Activated naive CD4-positive, alpha-beta T cell treated with anti-CD3 and anti-CD28 coated beads for 36 hours (primary cell): ENCODE results near the gene SEC61G. TPM values are rescaled to one million over a fixed set of nuclear protein-coding genes. Genes with fewer than 3 reads are reported as not detected.

ENCODE experiments used
- CTCF ChIA-PET: fragments of 350-600 bp; sonication (Branson Sonifier 250); formaldehyde crosslinking; loops from one replicate; lab custom pipeline; 2021; ENCODE audit warnings: antibody characterized with exemption; lab: Charles Lee
- DNase-seq: peaks from one replicate; pipeline ENCODE4 v3.0.0-alpha.2; 2020
- H3K27ac Mint-ChIP-seq: one replicate; pipeline ENCODE4 v1.8.0; 2021; ENCODE audit warnings: mild to moderate bottlenecking, mixed read lengths
- H3K27me3 Mint-ChIP-seq: one replicate; pipeline ENCODE4 v1.8.0; 2021; ENCODE audit warnings: low read depth, mixed read lengths
- H3K36me3 Mint-ChIP-seq: one replicate; pipeline ENCODE4 v1.8.0; 2021; ENCODE audit warnings: low read depth, mixed read lengths
- H3K4me1 Mint-ChIP-seq: one replicate; pipeline ENCODE4 v1.8.0; 2021; ENCODE audit warnings: low read depth, mixed read lengths
- H3K4me3 Mint-ChIP-seq: one replicate; pipeline ENCODE4 v1.8.0; 2021; ENCODE audit warnings: mild to moderate bottlenecking, moderate library complexity, mixed read lengths
- H3K9me3 Mint-ChIP-seq: one replicate; pipeline ENCODE4 v1.8.0; 2021; ENCODE audit warnings: mixed read lengths
- intact Hi-C: fragments of 100-400 bp; cut with micrococcal nuclease; formaldehyde crosslinking; loops from one replicate; pipeline ENCODE4 v1.15.1; 2023
- total RNA-seq, 2 experiments: library from RNA; stranded (reverse); gene quantifications; one replicate each; pipeline ENCODE4 v1.2.3, GENCODE V29; 2021

SEC61G gene
- total RNA-seq, 2 experiments from 2014 or later: 121 to 126 TPM

DNA sequence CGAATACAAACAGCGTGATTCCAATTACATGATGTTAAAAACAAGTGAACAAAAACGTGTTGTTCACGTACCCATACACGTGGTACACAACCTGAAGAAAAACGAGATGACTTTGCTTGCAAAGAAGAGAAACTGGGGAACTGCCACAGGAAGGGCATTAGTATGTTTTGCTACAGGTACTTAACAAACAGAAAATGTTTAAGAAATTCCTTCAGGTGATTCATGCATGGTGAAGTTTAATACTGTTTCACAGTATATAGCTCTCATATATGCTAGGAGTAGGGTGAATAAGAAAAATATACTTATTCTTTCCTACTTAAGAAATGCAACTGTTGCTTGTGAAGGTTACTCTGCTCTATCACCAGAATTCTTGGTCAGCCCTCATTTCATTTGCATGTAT, 9.8 kb downstream of the SEC61G start:
- Mint-ChIP-seq H3K4me3 (no peak overlapping the region), H3K27me3 (no peaks in the 10 kb centered on the region), H3K4me1 (no peaks in the 10 kb centered on the region), H3K36me3 (peaks cover 42% of the 10 kb centered on the region), H3K9me3 (no peaks in the 10 kb centered on the region), H3K27ac (no peak overlapping the region)
- no peak for DNase-seq
- CTCF ChIA-PET: no interaction called here
- intact Hi-C loops: no loop called here

DNA sequence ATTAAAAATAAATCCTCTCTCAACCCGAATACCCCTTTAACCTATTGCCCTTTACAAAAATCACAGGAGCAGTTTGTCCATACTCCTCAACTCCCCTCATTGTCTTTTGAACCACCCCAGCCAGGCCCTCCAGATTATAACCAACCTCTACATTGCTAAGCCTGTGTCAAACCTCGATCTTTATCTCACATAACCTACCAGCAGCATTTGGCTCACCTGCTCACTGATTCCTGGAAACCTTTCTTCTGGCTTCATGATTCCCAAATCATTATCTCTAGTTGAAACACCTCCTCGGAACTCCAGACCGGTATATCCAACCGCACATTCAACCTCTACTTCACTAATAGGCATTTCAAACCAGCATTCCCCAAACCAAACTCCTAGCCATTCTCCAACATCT, 11.8 kb downstream of the SEC61G start:
- Mint-ChIP-seq H3K4me3 (no peak overlapping the region), H3K4me1 (no peaks in the 10 kb centered on the region), H3K9me3 (no peaks in the 10 kb centered on the region), H3K27me3 (no peaks in the 10 kb centered on the region), H3K27ac (no peak overlapping the region), H3K36me3 (peaks cover 35% of the 10 kb centered on the region)
- intact Hi-C loops: no loop called here
- CTCF ChIA-PET: no interaction called here
- no peak for DNase-seq

DNA sequence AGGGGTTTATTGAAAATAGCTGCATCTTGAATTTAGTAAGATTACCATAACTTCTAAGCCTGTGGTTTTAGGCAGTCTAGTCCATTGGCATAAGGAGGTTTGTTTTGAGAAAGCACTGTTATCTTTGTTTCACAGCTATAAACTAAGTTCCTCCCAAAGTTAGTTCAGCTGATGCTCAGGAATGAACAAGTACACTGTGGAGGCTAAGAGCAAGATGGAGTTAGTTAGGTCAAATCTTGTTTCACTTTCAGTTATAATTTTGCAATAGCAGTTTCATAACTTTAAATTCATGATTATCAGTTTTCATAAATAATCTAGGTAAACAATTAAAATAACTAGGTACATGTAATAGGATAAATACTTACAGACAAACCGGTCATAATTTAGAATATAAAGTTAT, 15.4 kb downstream of the SEC61G start:
- Mint-ChIP-seq H3K27ac (no peak overlapping the region), H3K9me3 (no peaks in the 10 kb centered on the region), H3K36me3 (peaks cover 19% of the 10 kb centered on the region), H3K4me1 (no peaks in the 10 kb centered on the region), H3K27me3 (no peaks in the 10 kb centered on the region), H3K4me3 (no peak overlapping the region)
- intact Hi-C loops: no loop called here
- DNase-seq: no peak
- CTCF ChIA-PET: interaction anchor here (0.7 kb wide), 1 partner anchor 40 kb away, joined by 7 read pairs; no protein-coding TSS in a partner anchor

DNA sequence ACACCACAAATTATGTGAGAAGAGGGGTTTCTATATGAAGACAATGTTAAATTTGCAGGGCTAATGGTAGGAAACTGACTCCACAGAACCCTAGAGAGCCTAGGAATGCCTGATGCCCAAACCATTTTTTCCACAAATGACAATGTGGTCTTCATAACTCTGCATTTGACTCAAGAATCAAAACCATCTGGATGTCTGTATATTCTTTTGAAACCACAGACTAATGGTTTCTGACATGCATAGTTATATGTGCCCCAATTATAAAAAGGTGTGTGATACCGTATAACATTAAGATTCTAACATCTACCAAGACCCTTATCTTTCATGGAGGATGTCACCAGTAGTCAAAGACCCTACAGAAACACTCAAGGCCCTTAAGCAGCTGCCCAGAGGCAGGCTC, 20.3 kb downstream of the SEC61G start:
- Mint-ChIP-seq H3K4me1 (no peaks in the 10 kb centered on the region), H3K9me3 (peaks cover 13% of the 10 kb centered on the region), H3K4me3 (no peak overlapping the region), H3K36me3 (peaks cover 4% of the 10 kb centered on the region), H3K27me3 (peaks cover 5% of the 10 kb centered on the region), H3K27ac (no peak overlapping the region)
- DNase-seq: no peak
- CTCF ChIA-PET: no interaction called here
- intact Hi-C loops: no loop called here

DNA sequence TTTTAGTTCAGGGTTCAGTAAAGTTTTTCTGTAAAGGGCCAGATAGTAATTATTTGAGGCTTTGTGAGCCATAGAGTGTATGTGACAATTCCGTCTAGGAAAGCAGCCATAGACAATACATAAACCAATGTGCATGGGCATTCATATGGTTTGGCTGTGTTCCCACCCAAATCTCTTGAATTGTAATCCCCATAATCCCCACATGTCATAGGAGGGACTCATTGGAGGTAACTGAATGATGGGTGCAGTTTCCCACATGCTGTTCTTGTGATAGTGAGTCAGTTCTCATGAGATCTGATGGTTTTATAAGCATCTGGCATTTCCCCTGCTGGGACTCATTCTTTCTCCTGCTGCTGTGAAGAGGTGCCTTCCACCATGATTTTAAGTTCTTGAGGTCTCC, 29.9 kb downstream of the SEC61G start:
- peaks cover 10% of the 10 kb centered on the region for H3K9me3 Mint-ChIP-seq
- intact Hi-C loops: no loop called here
- peaks cover 3% of the 10 kb centered on the region for H3K27me3 Mint-ChIP-seq
- no peak overlapping the region for H3K4me3 Mint-ChIP-seq
- CTCF ChIA-PET: no interaction called here
- no peaks in the 10 kb centered on the region for H3K36me3 Mint-ChIP-seq
- H3K4me1 Mint-ChIP-seq: no peaks in the 10 kb centered on the region
- no peak for DNase-seq
- no peak overlapping the region for H3K27ac Mint-ChIP-seq

DNA sequence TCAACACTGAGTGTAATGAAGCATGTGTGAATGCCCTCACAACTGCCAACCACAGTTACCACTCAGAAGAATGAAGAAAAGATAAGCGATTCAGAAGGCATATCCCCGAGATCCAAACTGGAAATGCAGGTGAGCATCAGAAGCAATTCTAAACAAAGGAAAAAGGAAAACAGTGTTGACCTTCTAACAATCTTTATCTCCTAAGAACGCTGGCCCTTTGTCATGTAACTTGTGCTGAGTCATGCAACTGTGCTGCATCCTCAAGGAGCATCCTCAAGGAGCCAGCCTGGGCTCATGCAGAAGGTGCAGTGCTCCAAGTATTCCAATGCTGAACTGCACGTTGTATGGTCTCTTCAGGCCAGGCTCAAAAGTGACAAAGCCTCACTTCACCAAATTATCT, 30.6 kb downstream of the SEC61G start:
- no peak overlapping the region for H3K27ac Mint-ChIP-seq
- H3K4me1 Mint-ChIP-seq: no peaks in the 10 kb centered on the region
- intact Hi-C loops: no loop called here
- CTCF ChIA-PET: no interaction called here
- no peak overlapping the region for H3K4me3 Mint-ChIP-seq
- no peaks in the 10 kb centered on the region for H3K27me3 Mint-ChIP-seq
- H3K9me3 Mint-ChIP-seq: peaks cover 6% of the 10 kb centered on the region
- no peaks in the 10 kb centered on the region for H3K36me3 Mint-ChIP-seq
- DNase-seq: no peak

DNA sequence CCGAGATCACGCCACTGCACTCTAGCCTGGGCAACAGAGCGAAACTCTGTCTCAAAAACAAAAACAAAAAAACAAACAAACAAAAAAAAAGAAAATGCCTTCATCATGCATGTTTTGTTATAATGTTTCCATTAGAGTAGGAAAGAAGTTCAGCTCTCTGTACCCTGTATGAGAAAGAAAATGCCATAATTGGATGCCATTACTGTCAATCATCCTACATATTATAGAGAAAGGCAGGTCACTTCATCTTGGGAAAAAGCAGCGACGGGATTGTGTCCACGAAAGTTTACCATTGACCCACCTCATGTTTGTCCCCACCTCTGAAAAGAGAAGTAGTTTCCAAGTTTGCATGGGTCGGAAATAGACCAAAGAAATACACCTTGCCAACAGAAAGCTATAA, 33.8 kb downstream of the SEC61G start:
- Mint-ChIP-seq H3K4me1 (no peaks in the 10 kb centered on the region), H3K36me3 (no peaks in the 10 kb centered on the region), H3K9me3 (peaks cover 8% of the 10 kb centered on the region), H3K27me3 (no peaks in the 10 kb centered on the region), H3K4me3 (no peak overlapping the region), H3K27ac (no peak overlapping the region)
- DNase-seq: no peak
- CTCF ChIA-PET: no interaction called here
- intact Hi-C loops: no loop called here

DNA sequence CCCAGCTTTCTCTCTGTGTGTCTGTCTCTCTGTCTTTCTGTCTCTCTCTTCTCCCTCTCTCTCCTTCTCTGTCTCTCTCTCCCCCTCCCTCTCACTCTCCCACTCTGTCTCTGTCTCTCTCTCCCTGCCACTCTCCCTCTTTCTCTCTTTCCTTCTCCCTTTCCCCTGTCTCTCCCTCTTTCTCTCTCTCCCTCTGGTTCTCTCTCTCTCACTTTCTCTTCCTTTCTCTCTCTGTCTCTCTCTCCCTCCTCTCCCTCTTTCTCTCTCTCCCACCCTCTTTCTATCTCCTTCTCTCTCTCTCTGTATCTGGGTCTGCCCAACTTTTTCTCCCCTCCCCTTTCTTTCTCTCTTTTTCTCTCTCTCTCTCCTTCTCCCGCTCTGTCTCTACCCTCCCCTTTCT, 36.5 kb downstream of the SEC61G start:
- Mint-ChIP-seq H3K36me3 (no peaks in the 10 kb centered on the region), H3K27me3 (no peaks in the 10 kb centered on the region), H3K9me3 (peaks cover 7% of the 10 kb centered on the region), H3K4me1 (no peaks in the 10 kb centered on the region), H3K27ac (no peak overlapping the region), H3K4me3 (no peak overlapping the region)
- intact Hi-C loops: no loop called here
- CTCF ChIA-PET: no interaction called here
- no peak for DNase-seq

DNA sequence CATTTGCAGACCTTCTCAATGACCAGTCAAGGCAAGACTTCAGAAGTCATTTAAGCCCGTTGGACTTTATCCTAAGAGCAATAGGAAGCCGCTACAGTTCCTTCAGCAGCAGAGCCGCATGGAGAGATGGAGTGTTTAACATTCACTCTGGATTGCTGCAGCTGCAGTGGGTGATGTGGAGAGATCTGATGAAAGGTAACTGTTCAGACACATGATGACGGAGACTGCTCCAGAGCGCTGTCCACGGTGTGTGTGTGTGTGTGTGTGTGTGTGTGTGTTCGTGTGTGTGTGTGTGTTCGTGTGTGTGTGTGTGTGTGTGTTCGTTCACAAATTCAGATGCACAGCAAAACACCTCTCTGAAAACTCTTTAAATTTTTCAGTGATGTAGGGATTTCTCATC, 37.0 kb downstream of the SEC61G start:
- CTCF ChIA-PET: no interaction called here
- Mint-ChIP-seq H3K27ac (no peak overlapping the region), H3K4me3 (no peak overlapping the region), H3K4me1 (no peaks in the 10 kb centered on the region), H3K36me3 (no peaks in the 10 kb centered on the region), H3K9me3 (peaks cover 7% of the 10 kb centered on the region), H3K27me3 (no peaks in the 10 kb centered on the region)
- DNase-seq: no peak
- intact Hi-C loops: no loop called here

DNA sequence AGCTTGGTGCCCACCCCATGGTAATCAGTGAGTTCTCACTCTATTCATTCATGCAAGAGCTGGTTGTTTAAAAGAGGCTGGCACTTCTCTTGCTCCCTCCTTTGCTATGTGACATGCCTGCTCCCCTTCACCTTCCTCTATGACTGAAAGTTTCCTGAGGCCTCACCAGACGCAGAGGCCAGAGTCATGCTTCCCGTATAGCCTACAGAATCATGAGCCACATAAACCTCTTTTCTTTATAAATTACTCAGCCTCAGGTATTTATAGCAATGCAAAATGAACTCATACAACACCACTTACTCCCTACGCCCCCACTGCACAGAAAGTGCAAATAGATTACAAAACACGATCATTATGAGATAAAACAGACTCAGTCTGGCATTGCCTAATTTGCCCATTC, 39.0 kb downstream of the SEC61G start:
- H3K9me3 Mint-ChIP-seq: peaks cover 8% of the 10 kb centered on the region
- no peaks in the 10 kb centered on the region for H3K36me3 Mint-ChIP-seq
- no peaks in the 10 kb centered on the region for H3K27me3 Mint-ChIP-seq
- CTCF ChIA-PET: no interaction called here
- H3K4me1 Mint-ChIP-seq: no peaks in the 10 kb centered on the region
- H3K27ac Mint-ChIP-seq: no peak overlapping the region
- intact Hi-C loops: no loop called here
- no peak overlapping the region for H3K4me3 Mint-ChIP-seq
- no peak for DNase-seq

DNA sequence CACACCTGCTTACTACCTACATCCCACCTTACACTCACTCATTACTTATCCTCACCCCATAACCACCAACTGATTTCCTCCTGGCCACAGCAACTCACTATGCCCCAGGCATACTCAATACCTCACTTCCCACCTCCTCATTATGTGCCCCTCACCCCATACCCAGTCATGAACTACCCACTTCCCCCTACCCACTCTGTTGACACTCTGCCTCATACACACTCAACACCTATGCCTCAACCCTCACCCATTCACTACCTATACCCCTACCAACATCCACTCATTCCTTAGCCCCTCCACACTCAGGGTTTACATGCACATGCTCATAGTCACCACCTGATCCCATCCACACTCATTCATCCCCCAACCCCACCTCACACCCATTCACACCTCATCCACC, 39.6 kb downstream of the SEC61G start:
- Mint-ChIP-seq H3K27ac (no peak overlapping the region), H3K4me3 (no peak overlapping the region), H3K9me3 (peaks cover 11% of the 10 kb centered on the region), H3K36me3 (no peaks in the 10 kb centered on the region), H3K27me3 (no peaks in the 10 kb centered on the region), H3K4me1 (no peaks in the 10 kb centered on the region)
- CTCF ChIA-PET: no interaction called here
- intact Hi-C loops: no loop called here
- no peak for DNase-seq

DNA sequence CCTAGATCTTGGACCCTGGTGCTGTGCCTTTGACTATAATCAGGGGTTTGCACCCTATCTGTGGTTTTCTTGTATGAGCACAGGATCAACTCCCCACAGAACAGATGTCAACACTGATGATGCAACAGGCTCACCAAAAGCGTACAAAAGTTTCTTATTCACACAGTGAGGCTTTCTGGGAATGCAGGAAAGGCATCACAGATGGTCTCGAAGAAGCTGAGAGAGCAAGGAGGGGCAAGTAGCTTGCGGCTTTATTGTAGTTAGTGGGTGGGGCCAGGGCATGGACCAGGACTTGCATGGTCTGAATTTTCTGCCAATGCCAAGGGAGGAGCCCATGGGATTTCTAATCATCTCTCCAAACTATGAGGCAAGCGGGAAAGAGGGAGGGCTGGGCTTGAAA, 46.2 kb downstream of the SEC61G start:
- Mint-ChIP-seq H3K9me3 (peaks cover 12% of the 10 kb centered on the region), H3K4me3 (no peak overlapping the region), H3K36me3 (peaks cover 2% of the 10 kb centered on the region), H3K27ac (no peak overlapping the region), H3K27me3 (peaks cover 3% of the 10 kb centered on the region), H3K4me1 (no peaks in the 10 kb centered on the region)
- DNase-seq: no peak
- CTCF ChIA-PET: no interaction called here
- intact Hi-C loops: no loop called here

DNA sequence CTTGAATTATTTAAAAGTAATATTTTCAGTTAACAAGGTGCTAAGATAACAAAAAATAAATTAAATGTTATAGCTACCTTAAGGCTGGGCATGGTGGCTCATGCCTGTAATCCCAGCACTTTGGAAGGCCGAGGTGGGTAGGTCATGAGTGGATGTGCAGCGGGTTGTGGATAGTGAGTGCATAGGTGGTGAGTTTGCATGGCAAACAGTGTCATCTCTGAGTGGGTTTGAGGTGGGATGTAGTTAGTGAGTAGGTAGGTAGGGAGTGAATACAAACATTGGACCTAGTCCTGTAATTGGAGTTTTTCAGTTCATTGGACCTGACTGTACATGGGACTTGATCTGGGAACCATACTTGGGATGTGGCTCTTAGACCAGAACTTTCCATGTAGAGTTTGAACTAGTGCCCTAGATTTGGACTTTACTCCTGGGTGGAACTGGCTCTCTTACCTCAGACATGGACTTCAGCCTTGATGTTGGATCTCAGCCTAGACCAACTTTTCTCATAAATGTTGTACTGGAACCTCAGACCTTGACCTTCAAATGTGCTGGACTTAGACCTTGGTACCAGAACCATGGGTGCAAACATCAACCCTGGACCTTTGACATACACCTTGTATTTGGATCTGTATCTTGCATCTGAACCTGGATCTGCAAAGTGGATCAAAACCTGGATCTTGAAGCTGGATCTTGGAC, 47.0 kb downstream of the SEC61G start:
- CTCF ChIA-PET: no interaction called here
- no peak overlapping the region for H3K4me3 Mint-ChIP-seq
- H3K27me3 Mint-ChIP-seq: peaks cover 3% of the 10 kb centered on the region
- no peak for DNase-seq
- H3K36me3 Mint-ChIP-seq: peaks cover 2% of the 10 kb centered on the region
- intact Hi-C loops: no loop called here
- peaks cover 15% of the 10 kb centered on the region for H3K9me3 Mint-ChIP-seq
- no peak overlapping the region for H3K27ac Mint-ChIP-seq
- no peaks in the 10 kb centered on the region for H3K4me1 Mint-ChIP-seq
